T-helper 17 cell (primary cell): ENCODE results near the gene FHIT. TPM values are rescaled to one million over a fixed set of nuclear protein-coding genes. Genes with fewer than 3 reads are reported as not detected.

Experiments
- ATAC-seq: fragments of 150-1000 bp; cut with Tn5 transposase; 2 replicates; pipeline ENCODE4 v1.10.0; 2021; ENCODE audit warnings: mild to moderate bottlenecking, moderate library complexity
- DNase-seq, 3 donors: peaks; one replicate each; pipeline versions ENCODE4 v3.0.0 to v3.0.0-alpha.2; 2020 to 2021
- H3K9me3 ChIP-seq: one replicate; pipeline ENCODE4 v1.7.0; 2013; ENCODE audit warnings: low read length, mild to moderate bottlenecking; ENCODE audit not compliant: control insufficient read depth, poor library complexity, severe bottlenecking
- H3K27ac Mint-ChIP-seq: one replicate; pipeline ENCODE4 v1.8.0; 2022; ENCODE audit warnings: mild to moderate bottlenecking, moderate library complexity, mixed read lengths
- H3K27me3 Mint-ChIP-seq: one replicate; pipeline ENCODE4 v1.8.0; 2022; ENCODE audit warnings: mixed read lengths
- H3K36me3 Mint-ChIP-seq: one replicate; pipeline ENCODE4 v1.8.0; 2022; ENCODE audit warnings: low read depth, mixed read lengths
- H3K4me1 Mint-ChIP-seq: one replicate; pipeline ENCODE4 v1.8.0; 2022; ENCODE audit warnings: mild to moderate bottlenecking, mixed read lengths
- H3K4me3 Mint-ChIP-seq: one replicate; pipeline ENCODE4 v1.8.0; 2022; ENCODE audit warnings: mild to moderate bottlenecking, moderate library complexity, mixed read lengths
- total RNA-seq, 4 donors: library from RNA in 2 of 4; stranded (reverse) in 2 of 4; gene quantifications; one replicate each; pipeline ENCODE4 v1.2.3 and lab custom pipeline; 2022 to 2026

The FHIT gene
- total RNA-seq, 2 donors from 2014 or later = 18.8 to 28.6 TPM

- ATAC-seq (no peak), DNase-seq (no peak)
- no peaks in the 10 kb centered on the region for H3K9me3 ChIP-seq
- H3K4me1 Mint-ChIP-seq = no peaks in the 10 kb centered on the region
- H3K36me3 Mint-ChIP-seq = no peaks in the 10 kb centered on the region
- H3K27me3 Mint-ChIP-seq = no peaks in the 10 kb centered on the region
- no peak overlapping the region for H3K27ac Mint-ChIP-seq
- no peak overlapping the region for H3K4me3 Mint-ChIP-seq
These were observed 911.9 kb downstream of the FHIT start for GRCh38 chr3:60339304-60339703.

DNA sequence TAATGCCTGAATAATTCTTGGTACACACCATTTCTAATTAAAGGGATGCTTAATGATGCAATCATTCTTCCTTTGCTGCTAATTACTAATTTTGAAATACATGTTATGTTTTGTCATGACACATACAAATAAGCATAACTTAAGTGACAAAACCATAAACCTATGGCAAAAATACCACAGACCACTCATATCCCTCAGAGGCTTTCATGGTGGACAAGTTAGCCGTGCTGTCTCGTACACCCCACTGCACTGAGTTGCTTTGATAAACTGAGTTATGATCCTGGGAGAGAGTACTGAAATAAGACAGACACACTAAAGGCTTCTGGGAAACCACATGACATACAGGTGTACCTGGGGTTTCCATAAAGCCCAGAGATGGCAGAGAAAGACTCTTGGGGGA is 913.8 kb downstream of the FHIT start:
- H3K9me3 ChIP-seq = no peaks in the 10 kb centered on the region
- no peak overlapping the region for H3K27ac Mint-ChIP-seq
- H3K4me3 Mint-ChIP-seq = no peak overlapping the region
- no peak for DNase-seq
- no peaks in the 10 kb centered on the region for H3K27me3 Mint-ChIP-seq
- ATAC-seq = no peak
- no peaks in the 10 kb centered on the region for H3K36me3 Mint-ChIP-seq
- no peaks in the 10 kb centered on the region for H3K4me1 Mint-ChIP-seq

GRCh38 chr3:60336061-60336460 is 915.2 kb downstream of the FHIT start:
- no peak for DNase-seq
- Mint-ChIP-seq H3K27me3 (no peaks in the 10 kb centered on the region), H3K36me3 (no peaks in the 10 kb centered on the region), H3K27ac (no peak overlapping the region), H3K4me3 (no peak overlapping the region), H3K4me1 (no peaks in the 10 kb centered on the region)
- no peak for ATAC-seq
- no peaks in the 10 kb centered on the region for H3K9me3 ChIP-seq

DNA sequence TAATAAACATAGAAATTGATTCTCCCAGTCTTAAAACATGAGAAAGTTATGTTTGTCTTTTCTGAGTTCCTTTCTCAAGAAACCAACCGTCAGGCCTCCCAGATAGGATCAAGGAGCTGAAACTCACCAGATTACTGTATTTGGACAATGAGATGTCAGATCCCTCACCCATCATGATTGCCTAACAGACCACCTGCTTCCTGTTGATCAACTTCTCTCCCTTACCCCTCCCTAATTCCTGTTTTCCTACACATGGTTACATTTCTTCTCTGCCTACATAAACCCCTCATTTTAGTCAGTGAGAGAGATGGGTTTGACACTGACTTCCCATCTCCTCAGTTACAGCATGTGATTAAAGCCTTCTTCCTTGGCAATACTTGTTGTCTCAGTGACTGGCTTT is 917.5 kb downstream of the FHIT start:
- no peak for DNase-seq
- H3K4me1 Mint-ChIP-seq = no peaks in the 10 kb centered on the region
- no peak overlapping the region for H3K4me3 Mint-ChIP-seq
- no peaks in the 10 kb centered on the region for H3K27me3 Mint-ChIP-seq
- no peaks in the 10 kb centered on the region for H3K9me3 ChIP-seq
- H3K27ac Mint-ChIP-seq = no peak overlapping the region
- no peak for ATAC-seq
- H3K36me3 Mint-ChIP-seq = no peaks in the 10 kb centered on the region

DNA sequence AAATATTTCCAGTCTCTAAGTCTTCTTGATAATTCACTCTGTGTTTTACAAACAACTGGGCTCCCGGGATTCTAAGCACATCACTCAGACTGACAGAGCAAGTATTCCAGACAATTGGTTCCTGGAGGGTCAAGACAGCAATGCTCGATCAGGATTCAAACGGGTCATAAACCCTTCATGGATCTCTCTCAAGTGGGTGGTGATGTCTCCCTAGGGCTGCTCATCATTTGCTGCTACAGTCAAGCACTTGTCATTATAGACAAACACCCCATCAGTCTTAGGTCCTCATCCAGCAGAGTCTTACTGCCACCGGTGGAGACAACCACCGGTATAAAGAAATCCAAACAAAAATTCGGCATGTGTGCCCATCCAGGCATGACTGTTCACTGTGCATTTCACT is 921.1 kb downstream of the FHIT start:
- no peaks in the 10 kb centered on the region for H3K4me1 Mint-ChIP-seq
- H3K4me3 Mint-ChIP-seq = no peak overlapping the region
- no peaks in the 10 kb centered on the region for H3K27me3 Mint-ChIP-seq
- ATAC-seq (no peak), DNase-seq (no peak)
- H3K9me3 ChIP-seq = no peaks in the 10 kb centered on the region
- no peaks in the 10 kb centered on the region for H3K36me3 Mint-ChIP-seq
- no peak overlapping the region for H3K27ac Mint-ChIP-seq

DNA sequence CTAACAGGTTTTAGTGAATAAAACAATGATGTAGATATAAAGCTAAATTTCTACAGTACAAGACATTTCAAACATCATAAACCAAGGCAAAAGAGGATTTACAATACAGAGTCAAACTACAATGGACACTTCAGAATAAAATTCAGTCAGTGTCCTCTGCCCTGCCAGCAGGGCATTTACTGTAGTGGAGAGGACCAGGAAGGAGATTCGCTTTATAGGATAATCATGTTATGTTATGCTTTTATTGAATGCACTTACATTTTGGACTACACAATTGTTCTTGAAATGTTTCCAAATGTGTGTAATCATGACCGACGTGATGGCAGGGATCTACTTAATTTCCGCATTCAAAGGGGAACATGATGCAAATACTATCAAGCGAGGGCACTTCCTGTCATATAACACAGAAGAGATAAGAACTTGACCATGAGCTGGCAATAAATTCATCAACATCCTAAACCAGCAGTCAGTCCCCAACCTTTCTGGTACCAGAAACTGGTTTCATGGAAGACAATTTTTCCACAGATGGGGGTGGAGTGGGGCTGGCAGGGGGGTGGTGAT is 925.6 kb downstream of the FHIT start:
- ATAC-seq (no peak), DNase-seq (no peak)
- Mint-ChIP-seq H3K4me1 (no peaks in the 10 kb centered on the region), H3K27me3 (no peaks in the 10 kb centered on the region), H3K4me3 (no peak overlapping the region), H3K27ac (no peak overlapping the region), H3K36me3 (no peaks in the 10 kb centered on the region)
- no peaks in the 10 kb centered on the region for H3K9me3 ChIP-seq

DNA sequence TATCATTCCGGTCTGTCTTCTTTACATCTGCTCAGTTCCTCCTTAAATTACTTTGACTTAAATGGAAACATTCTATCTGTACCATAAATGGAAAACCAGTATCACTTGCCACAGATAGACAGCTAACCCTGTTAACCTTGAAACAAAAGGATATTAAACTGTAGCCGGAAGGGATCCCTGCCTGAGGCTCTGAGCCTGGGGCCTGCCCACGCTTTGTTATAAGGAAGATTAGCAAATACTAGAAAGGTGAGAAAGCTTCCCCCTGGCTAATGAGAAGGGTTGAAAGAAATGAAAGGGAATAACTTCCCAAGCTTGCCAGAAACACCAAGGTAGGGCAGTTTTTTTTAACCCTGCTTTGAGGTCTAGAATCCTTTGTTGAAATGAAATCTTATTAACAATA is 927.6 kb downstream of the FHIT start:
- H3K9me3 ChIP-seq = no peaks in the 10 kb centered on the region
- no peaks in the 10 kb centered on the region for H3K4me1 Mint-ChIP-seq
- H3K36me3 Mint-ChIP-seq = peaks cover 2% of the 10 kb centered on the region
- H3K27me3 Mint-ChIP-seq = no peaks in the 10 kb centered on the region
- ATAC-seq = no peak
- no peak overlapping the region for H3K27ac Mint-ChIP-seq
- DNase-seq = no peak
- H3K4me3 Mint-ChIP-seq = no peak overlapping the region

DNA sequence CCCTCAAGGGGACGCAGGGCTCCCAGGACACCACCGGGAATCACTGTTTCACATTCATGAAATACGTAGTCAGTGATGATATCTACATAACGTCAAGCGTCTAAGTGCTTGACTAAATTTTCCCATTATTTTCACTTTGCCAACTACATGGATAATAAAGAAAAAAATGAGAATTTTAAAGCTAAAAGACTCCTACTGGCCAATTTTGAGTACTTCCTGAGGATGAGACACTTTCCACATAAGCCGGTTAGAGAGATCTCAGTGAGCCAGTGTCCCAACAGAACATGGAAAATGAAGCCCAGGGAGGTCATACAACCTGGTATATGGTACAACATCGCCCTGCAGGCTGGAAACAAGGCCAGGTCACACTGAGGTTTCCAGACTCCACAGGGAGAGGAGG is 928.1 kb downstream of the FHIT start:
- H3K4me3 Mint-ChIP-seq = no peak overlapping the region
- no peak for ATAC-seq
- H3K36me3 Mint-ChIP-seq = peaks cover 2% of the 10 kb centered on the region
- no peak for DNase-seq
- H3K27me3 Mint-ChIP-seq = no peaks in the 10 kb centered on the region
- no peaks in the 10 kb centered on the region for H3K9me3 ChIP-seq
- no peaks in the 10 kb centered on the region for H3K4me1 Mint-ChIP-seq
- H3K27ac Mint-ChIP-seq = no peak overlapping the region

DNA sequence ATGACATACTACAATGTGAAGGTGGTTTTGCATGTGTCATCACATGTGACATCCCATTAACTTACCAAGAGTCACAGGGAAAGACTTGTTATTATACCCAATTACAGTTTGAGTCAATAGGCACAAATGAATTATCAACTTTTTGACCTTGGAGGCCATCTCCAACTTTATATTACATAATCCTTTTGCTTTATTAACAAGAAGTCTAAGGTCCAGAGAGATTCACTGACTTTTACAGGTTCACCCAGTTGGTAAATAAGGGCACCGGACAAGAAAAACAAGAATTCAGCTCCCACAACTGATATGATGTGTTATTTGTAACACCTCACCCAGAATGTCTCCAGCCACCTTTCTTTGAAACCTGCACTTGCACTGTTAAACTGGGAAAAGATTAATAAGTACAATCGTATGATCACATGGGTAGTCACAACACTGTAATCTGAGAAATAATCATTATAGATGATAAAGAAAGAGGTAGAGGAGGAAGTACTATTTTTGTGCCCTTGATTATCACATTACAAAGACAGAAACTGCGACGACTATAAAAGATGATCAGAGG is 928.9 kb downstream of the FHIT start:
- no peaks in the 10 kb centered on the region for H3K4me1 Mint-ChIP-seq
- no peaks in the 10 kb centered on the region for H3K9me3 ChIP-seq
- peaks cover 2% of the 10 kb centered on the region for H3K36me3 Mint-ChIP-seq
- no peak overlapping the region for H3K4me3 Mint-ChIP-seq
- H3K27ac Mint-ChIP-seq = no peak overlapping the region
- DNase-seq = no peak
- no peaks in the 10 kb centered on the region for H3K27me3 Mint-ChIP-seq
- ATAC-seq = no peak

DNA sequence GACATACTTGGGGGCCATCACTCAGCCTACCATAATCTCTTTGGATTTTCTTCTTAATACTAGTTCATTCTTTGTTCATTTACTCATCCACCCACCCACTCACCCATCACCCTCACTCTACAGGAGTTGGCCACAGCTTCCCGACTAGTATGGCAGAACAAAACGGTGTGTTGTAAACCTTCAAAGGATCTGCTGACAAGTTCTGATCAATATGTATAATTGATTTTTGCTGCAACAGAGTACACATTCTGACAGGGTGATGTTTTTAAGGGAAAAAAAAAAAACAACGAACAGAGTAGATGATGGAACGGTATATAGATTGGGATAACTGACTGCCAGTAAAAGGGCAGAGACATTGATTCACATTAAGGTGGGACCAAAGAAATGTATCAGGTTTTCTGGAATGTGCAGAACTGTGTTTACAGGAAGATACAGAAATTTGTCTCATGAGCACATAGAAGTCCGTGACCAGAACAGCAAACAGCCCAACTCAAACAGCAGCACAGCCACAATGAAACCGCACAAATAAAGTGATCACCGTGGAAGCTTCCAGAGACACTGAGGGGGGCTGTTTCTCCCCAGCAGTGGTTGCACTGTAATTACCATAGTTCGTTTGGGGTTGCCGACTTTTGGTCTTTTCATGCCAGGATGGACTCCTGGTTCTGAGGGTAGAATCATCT is 931.9 kb downstream of the FHIT start:
- Mint-ChIP-seq H3K4me3 (no peak overlapping the region), H3K27me3 (no peaks in the 10 kb centered on the region), H3K36me3 (peaks cover 2% of the 10 kb centered on the region), H3K4me1 (no peaks in the 10 kb centered on the region), H3K27ac (no peak overlapping the region)
- ATAC-seq = no peak
- DNase-seq = no peak
- H3K9me3 ChIP-seq = no peaks in the 10 kb centered on the region

- H3K9me3 ChIP-seq = no peaks in the 10 kb centered on the region
- peaks cover 2% of the 10 kb centered on the region for H3K36me3 Mint-ChIP-seq
- H3K4me1 Mint-ChIP-seq = no peaks in the 10 kb centered on the region
- DNase-seq = no peak
- H3K27me3 Mint-ChIP-seq = no peaks in the 10 kb centered on the region
- ATAC-seq = no peak
- H3K27ac Mint-ChIP-seq = no peak overlapping the region
- no peak overlapping the region for H3K4me3 Mint-ChIP-seq
These were observed 935.0 kb downstream of the FHIT start for GRCh38 chr3:60316121-60316797.

- no peaks in the 10 kb centered on the region for H3K36me3 Mint-ChIP-seq
- H3K9me3 ChIP-seq = no peaks in the 10 kb centered on the region
- H3K4me1 Mint-ChIP-seq = no peaks in the 10 kb centered on the region
- ATAC-seq (no peak), DNase-seq (no peak)
- no peak overlapping the region for H3K27ac Mint-ChIP-seq
- no peak overlapping the region for H3K4me3 Mint-ChIP-seq
- no peaks in the 10 kb centered on the region for H3K27me3 Mint-ChIP-seq
These were observed 937.2 kb downstream of the FHIT start for GRCh38 chr3:60313951-60314461.

DNA sequence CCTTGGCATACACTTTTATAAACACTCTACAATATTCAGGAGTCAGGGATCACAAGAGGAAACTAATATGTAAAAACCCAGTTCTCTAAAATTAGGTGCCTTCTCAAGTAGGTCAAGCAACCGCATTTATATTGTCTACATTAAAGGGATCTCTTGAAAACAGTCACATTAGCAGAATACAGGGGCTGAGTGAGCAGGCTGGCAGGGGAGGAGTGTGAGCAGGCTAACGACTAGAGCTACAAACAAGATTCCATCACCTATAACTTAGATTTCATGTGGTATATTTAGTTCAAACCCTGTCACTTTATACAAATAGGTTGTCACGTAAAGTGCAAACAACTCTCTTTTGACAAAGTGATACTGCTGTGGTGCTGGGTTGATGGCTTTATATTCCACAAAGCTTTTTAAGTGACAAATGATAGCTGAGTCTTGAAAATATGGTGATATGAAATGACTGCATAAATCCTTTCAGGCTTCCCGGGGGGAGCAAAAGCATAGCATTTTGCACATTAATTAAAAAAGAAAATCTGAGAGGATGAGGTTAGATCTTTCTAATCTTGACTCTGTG is 937.9 kb downstream of the FHIT start:
- H3K9me3 ChIP-seq = no peaks in the 10 kb centered on the region
- DNase-seq (no peak), ATAC-seq (no peak)
- H3K27me3 Mint-ChIP-seq = no peaks in the 10 kb centered on the region
- H3K4me1 Mint-ChIP-seq = no peaks in the 10 kb centered on the region
- no peak overlapping the region for H3K27ac Mint-ChIP-seq
- no peaks in the 10 kb centered on the region for H3K36me3 Mint-ChIP-seq
- no peak overlapping the region for H3K4me3 Mint-ChIP-seq
